Activated CD8-positive, alpha-beta T cell treated with anti-CD3 and anti-CD28 coated beads, Interleukin-2, amount 10 ng/mL, durations not matched to agents 7 days and 5 days (primary cell): Measurements from ENCODE around the gene HOXB2. TPM values are rescaled to one million over a fixed set of nuclear protein-coding genes. Genes with fewer than 3 reads are reported as not detected.
"Not testable (repeated sequence)": the region's sequence is repeated elsewhere in the genome, so short reads cannot be mapped to it uniquely, and the experiment has no call there.

ENCODE experiments used
- ATAC-seq: fragments of 150-1000 bp; cut with Tn5 transposase; one replicate; pipeline ENCODE4 v1.10.0; 2021; ENCODE audit warnings: moderate library complexity
- CTCF ChIA-PET: fragments of 350-600 bp; sonication (Branson Sonifier 250); formaldehyde crosslinking; loops from one replicate; lab custom pipeline; 2021; ENCODE audit warnings: antibody characterized with exemption; lab: Charles Lee
- POLR2A ChIA-PET: fragments of 350-600 bp; sonication (Branson Sonifier 250); formaldehyde crosslinking; loops from one replicate; lab custom pipeline; 2021; ENCODE audit warnings: antibody characterized with exemption; lab: Charles Lee
- DNase-seq: peaks from one replicate; pipeline ENCODE4 v3.0.0-alpha.2; 2020
- H3K27ac Mint-ChIP-seq: one replicate; pipeline ENCODE4 v1.8.0; 2021; ENCODE audit warnings: mild to moderate bottlenecking, mixed read lengths
- H3K27me3 Mint-ChIP-seq: one replicate; pipeline ENCODE4 v1.8.0; 2021; ENCODE audit warnings: low read depth, mixed read lengths
- H3K36me3 Mint-ChIP-seq: one replicate; pipeline ENCODE4 v1.8.0; 2021; ENCODE audit warnings: low read depth, mixed read lengths
- H3K4me1 Mint-ChIP-seq: one replicate; pipeline ENCODE4 v1.8.0; 2021; ENCODE audit warnings: low read depth, mixed read lengths
- H3K4me3 Mint-ChIP-seq: one replicate; pipeline ENCODE4 v1.8.0; 2021; ENCODE audit warnings: mild to moderate bottlenecking, mixed read lengths
- H3K9me3 Mint-ChIP-seq: one replicate; pipeline ENCODE4 v1.8.0; 2022; ENCODE audit warnings: mixed read lengths; ENCODE audit not compliant: insufficient read depth
- total RNA-seq, 2 experiments: library from RNA; stranded (reverse); gene quantifications; one replicate each; pipeline ENCODE4 v1.2.3, GENCODE V29; 2021

Gene HOXB2
- total RNA-seq, 2 experiments from 2014 or later, result 15.7 to 17.7 TPM

DNA sequence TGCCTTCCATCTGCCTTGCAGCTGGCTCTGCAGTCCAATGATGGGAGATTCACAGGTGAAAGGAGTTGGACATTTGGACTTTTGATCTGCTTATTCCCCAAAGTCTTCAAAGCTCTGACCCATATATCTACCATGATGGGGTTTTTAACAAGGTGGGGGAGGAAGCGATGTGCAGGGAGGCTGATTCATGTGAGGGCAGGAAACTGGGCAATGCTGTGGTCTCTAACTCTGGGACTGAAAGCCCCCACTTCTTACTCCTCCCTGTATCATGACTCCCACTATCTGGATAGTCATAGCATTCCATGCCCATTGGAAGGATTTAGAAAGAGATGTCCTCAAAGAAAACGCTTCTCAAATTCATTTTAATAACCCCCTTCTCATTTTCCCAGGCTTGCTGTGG lies 30.4 kb downstream of the HOXB2 start:
- CTCF ChIA-PET, result interaction anchor here (0.7 to 2.5 kb wide), 8 partner anchors 9 to 252 kb away, joined by 3 to 22 read pairs (median 7); partner anchors contain the start of gene HOXB5
- Mint-ChIP-seq H3K9me3 (no peaks in the 10 kb centered on the region), H3K4me1 (peaks cover 54% of the 10 kb centered on the region), H3K4me3 (no peak overlapping the region), H3K36me3 (no peaks in the 10 kb centered on the region), H3K27ac (peak overlapping the region; percentile 35), H3K27me3 (peaks cover 32% of the 10 kb centered on the region)
- POLR2A ChIA-PET, result interaction anchor here (0.8 to 1.3 kb wide), 3 partner anchors 22 to 29 kb away, joined by 3 to 5 read pairs (median 3); no protein-coding TSS in a partner anchor
- DNase-seq, result no peak
- no peak for ATAC-seq

DNA sequence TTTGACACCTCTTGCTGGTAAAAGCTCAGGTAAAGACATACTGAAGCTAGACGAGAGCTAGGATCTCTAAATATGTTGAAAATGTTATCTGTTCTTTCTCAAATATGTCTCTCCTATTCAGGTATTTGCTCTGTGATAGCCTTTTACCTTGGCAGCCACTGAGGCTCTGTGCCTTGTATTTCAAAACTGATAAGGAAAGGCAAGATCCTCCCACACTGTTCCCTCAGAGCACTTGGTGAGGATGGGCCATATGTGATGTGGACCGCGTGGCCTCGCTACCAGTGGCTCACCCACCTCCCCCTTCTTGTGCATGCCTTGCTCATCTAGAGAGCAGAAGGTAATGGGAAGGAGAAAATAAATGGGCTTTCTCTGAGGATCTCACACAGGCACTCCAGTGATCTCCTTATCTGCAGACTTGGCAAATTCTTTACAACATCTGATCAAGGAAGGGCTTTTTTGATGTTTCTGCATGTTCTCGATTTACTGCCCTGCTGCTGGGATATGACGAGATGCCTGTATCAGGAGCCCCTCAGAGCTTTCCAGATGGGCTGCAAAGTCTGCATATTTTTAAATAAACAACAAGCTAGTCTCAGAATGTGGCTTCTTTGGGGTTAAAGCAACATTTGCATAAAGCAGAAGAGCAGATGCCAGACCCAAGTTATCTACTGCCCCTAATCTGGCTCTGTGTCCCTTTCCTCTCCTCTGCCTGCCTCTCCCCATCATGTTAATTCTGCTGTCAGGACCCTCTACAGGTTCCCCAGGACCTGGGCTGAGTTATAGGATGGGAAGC lies 31.0 kb downstream of the HOXB2 start:
- Mint-ChIP-seq H3K27ac (peak overlapping the region; percentile 54), H3K27me3 (peaks cover 32% of the 10 kb centered on the region), H3K9me3 (no peaks in the 10 kb centered on the region), H3K4me1 (peaks cover 52% of the 10 kb centered on the region), H3K36me3 (no peaks in the 10 kb centered on the region), H3K4me3 (peak overlapping the region; percentile 49)
- POLR2A ChIA-PET, result interaction anchor here (0.8 to 1.3 kb wide), 4 partner anchors 21 to 34 kb away, joined by 3 to 5 read pairs (median 3); no protein-coding TSS in a partner anchor
- ATAC-seq, result no peak
- CTCF ChIA-PET, result interaction anchor here (0.7 to 2.5 kb wide), 12 partner anchors 8 to 251 kb away, joined by 3 to 22 read pairs (median 6); partner anchors contain the start of gene HOXB5
- no peak for DNase-seq

DNA sequence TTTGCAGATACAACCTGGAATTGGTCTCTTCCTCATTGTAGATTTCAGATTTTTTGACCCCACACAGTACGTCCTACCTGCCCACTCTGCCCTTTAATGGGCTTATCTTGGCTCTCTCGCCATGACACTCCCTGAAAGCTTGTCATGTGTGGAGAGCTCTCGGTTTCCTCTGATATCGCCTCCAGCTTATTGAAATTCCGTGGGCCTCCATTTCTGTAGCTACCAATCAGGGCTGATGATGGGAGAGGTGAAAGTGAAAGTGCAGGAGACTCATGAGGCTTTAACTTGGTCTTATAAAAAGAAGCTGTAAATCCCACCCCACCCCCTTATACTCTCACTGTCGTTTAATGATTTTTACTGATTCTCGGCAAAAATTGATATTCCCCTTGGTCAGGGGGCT lies 31.8 kb downstream of the HOXB2 start:
- ChIA-PET CTCF (interaction anchor here (0.9 to 2.5 kb wide), 10 partner anchors 9 to 178 kb away, joined by 3 to 22 read pairs (median 6); partner anchors contain the start of gene HOXB5), POLR2A (interaction anchor here (0.8 to 1.3 kb wide), 3 partner anchors 21 to 35 kb away, joined by 3 to 5 read pairs (median 3); no protein-coding TSS in a partner anchor)
- Mint-ChIP-seq H3K27ac (peak overlapping the region; percentile 82), H3K4me1 (peaks cover 52% of the 10 kb centered on the region), H3K36me3 (no peaks in the 10 kb centered on the region), H3K27me3 (peaks cover 32% of the 10 kb centered on the region), H3K9me3 (no peaks in the 10 kb centered on the region), H3K4me3 (peak overlapping the region; percentile 49)
- ATAC-seq (peak; percentile 62), DNase-seq (peak; percentile 52)

DNA sequence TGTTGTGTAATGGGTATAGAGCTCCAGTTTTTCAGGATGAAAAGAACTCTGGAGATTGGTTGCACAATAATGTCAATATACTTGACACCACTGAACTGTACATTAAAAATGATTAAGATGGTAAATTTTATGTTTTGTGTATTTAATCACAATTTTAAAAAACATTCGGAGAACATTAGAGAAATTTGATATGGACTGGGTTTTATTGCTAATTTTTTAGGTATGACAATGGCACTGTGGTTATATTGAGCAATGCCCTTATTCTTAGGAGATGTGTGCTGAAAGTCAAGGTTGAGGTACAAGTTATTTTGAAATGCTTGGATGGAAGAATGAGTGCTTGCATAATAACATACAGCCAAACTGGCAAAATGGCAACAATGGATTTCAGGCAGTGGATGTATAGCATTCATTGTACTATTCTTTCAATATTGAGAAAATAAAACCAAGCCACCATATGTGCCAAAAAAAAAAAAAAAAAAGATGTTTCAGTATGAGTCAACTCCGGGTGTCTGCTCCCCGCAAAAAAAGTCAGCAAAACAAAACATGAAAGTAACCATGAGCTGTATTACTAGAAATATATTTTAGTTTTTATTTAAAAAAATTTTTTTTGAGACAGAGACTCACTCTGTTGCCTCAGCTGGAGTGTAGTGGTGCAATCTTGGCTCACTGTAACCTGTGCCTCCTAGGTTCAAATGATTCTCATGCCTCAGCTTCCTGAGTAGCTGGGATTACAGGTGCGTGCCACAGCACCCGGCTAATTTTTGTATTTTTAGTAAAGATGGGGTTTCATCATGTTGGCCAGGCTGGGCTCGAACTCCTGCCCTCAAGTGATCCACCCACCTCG lies 33.9 kb downstream of the HOXB2 start:
- peak; percentile 67 for DNase-seq
- ATAC-seq, result peak; percentile 78
- ChIA-PET CTCF (interaction anchor here (0.7 to 1.7 kb wide), 7 partner anchors 10 to 1337 kb away, joined by 3 to 17 read pairs (median 4); partner anchors contain the start of gene TAC4), POLR2A (interaction anchor here (0.6 kb wide), 1 partner anchor 31 kb away, joined by 3 read pairs; no protein-coding TSS in a partner anchor)
- Mint-ChIP-seq H3K9me3 (no peaks in the 10 kb centered on the region), H3K4me1 (peaks cover 70% of the 10 kb centered on the region), H3K4me3 (peak overlapping the region; percentile 23), H3K27me3 (peaks cover 16% of the 10 kb centered on the region), H3K27ac (peak overlapping the region; percentile 88), H3K36me3 (no peaks in the 10 kb centered on the region)

DNA sequence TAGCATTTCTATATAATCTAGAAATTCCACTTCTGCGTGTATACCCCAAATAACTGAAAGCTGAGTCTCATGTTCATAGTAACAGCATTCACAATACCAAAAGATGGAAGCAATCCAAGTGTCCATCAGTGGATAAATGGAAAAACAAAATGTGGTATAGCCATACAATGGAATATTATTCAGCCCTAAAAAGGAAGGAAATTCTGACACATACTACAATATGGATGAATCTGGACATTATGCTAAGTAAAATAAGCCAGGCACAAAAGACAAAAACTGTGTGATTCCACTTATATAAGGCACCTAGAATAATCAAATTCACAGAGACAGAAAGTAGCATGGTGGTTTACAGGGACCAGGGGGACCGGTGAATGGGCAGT lies 34.5 kb downstream of the HOXB2 start:
- no peak for ATAC-seq

DNA sequence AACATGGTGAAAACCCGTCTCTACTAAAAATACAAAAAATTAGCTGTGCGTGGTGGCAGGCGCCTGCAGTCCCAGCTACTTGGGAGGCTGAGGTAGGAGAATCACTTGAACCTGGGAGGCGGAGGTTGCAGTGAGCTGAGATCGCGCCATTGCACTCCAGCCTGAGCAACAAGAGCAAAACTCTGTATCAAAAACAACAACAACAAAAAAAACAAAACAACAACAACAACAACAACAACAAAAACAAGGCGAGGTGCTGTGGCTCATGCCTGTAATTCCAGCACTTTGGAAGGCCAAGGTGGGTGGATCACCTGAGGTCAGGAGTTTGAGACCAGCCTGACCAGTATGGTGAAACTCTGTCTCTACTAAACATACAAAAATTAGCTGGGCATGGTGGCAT lies 35.2 kb downstream of the HOXB2 start:
- ChIA-PET CTCF (interaction anchor here (0.7 to 1.1 kb wide), 2 partner anchors 12 to 32 kb away, joined by 3 read pairs; no protein-coding TSS in a partner anchor), POLR2A (interaction anchor here (0.8 kb wide), 1 partner anchor 13 kb away, joined by 3 read pairs; no protein-coding TSS in a partner anchor)
- H3K4me3 Mint-ChIP-seq, ATAC-seq, H3K36me3 Mint-ChIP-seq, H3K27me3 Mint-ChIP-seq, H3K9me3 Mint-ChIP-seq, H3K27ac Mint-ChIP-seq, DNase-seq: not testable (repeated sequence)
- peaks cover 76% of the 10 kb centered on the region for H3K4me1 Mint-ChIP-seq

More for the DNA sequence above, 34.5 kb downstream of the HOXB2 start:
- Mint-ChIP-seq H3K27ac (peak overlapping the region; percentile 50), H3K36me3 (no peaks in the 10 kb centered on the region), H3K4me3 (peak overlapping the region; percentile 1), H3K4me1 (peaks cover 76% of the 10 kb centered on the region), H3K9me3 (no peaks in the 10 kb centered on the region), H3K27me3 (peaks cover 12% of the 10 kb centered on the region)
- POLR2A ChIA-PET, result no interaction called here
- CTCF ChIA-PET, result interaction anchor here (0.7 to 1.7 kb wide), 6 partner anchors 9 to 159 kb away, joined by 3 to 17 read pairs (median 3); no protein-coding TSS in a partner anchor
- DNase-seq, result no peak

DNA sequence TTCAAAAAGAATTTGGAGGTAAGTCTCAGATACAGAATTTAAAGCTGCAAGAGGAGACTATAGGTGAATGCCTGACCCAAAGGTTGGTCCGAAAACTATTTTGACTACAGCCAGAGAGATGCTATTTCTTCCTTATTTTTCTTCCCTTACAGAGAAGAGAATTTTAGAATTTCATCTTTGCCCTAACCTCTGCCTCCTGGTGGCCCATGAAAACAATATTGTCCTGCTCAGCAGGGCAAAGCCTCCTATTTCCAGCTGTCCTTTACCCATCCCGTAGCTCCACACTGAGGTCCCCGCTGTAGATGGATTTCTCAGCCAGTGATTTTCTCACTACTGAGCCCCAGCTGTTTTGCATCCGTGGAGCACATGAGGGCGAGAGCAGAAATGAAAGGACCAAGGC lies 38.7 kb downstream of the HOXB2 start:
- Mint-ChIP-seq H3K27ac (peak overlapping the region; percentile 46), H3K4me1 (peaks cover 48% of the 10 kb centered on the region), H3K4me3 (no peak overlapping the region), H3K27me3 (peaks cover 8% of the 10 kb centered on the region), H3K36me3 (no peaks in the 10 kb centered on the region), H3K9me3 (no peaks in the 10 kb centered on the region)
- CTCF ChIA-PET, result interaction anchor here (0.6 to 7.1 kb wide), 6 partner anchors 14 to 170 kb away, joined by 3 to 60 read pairs (median 3); no protein-coding TSS in a partner anchor
- DNase-seq (no peak), ATAC-seq (no peak)
- POLR2A ChIA-PET, result interaction anchor here (0.6 to 1.3 kb wide), 5 partner anchors 38 to 117 kb away, joined by 3 to 4 read pairs (median 3); no protein-coding TSS in a partner anchor

DNA sequence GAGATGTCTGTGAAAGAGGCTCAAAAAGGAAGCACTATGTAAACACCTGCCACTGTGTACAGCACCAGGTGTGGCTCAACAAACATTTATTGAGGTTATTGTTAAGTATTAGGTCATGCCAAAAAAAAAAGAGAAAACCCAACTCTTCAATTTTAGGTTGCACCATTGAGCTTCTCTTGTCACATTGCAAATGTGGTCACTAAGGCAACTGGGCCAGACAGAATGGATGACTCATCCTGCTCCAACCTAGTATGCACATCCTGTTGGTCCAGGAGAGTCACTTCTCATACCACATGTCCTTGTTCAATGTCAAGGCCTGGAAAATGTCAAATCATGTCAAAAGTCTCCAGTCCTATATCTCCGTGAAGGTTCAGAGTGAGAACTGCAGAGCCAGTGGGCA lies 39.1 kb downstream of the HOXB2 start:
- ATAC-seq (peak; percentile 97), DNase-seq (peak; percentile 79)
- Mint-ChIP-seq H3K36me3 (no peaks in the 10 kb centered on the region), H3K27me3 (peaks cover 9% of the 10 kb centered on the region), H3K4me3 (no peak overlapping the region), H3K4me1 (peaks cover 45% of the 10 kb centered on the region), H3K9me3 (no peaks in the 10 kb centered on the region), H3K27ac (peak overlapping the region; percentile 46)
- POLR2A ChIA-PET, result interaction anchor here (0.6 to 1.3 kb wide), 5 partner anchors 38 to 117 kb away, joined by 3 to 4 read pairs (median 3); no protein-coding TSS in a partner anchor
- CTCF ChIA-PET, result interaction anchor here (0.6 to 7.1 kb wide), 7 partner anchors 13 to 169 kb away, joined by 3 to 60 read pairs (median 3); no protein-coding TSS in a partner anchor

DNA sequence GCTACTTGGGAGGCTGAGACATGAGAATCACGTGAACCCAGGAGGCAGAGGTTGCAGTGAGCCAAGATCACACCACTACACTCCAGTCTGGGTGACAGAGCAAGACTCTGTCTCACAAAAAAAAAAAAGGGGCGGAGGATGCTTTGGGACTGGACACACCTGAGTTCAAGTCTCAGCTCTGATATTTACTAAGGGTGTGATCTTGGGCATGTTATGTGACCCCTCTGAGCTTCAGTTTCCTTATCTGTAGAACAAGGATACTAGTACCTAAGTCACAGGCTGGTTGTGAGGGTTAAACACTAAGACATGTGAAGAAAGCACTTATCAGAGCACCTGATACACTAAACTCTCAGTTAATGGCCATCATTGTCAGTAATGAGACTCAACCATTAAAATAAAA lies 40.0 kb downstream of the HOXB2 start:
- no peaks in the 10 kb centered on the region for H3K36me3 Mint-ChIP-seq
- DNase-seq, result no peak
- H3K27me3 Mint-ChIP-seq, result peaks cover 16% of the 10 kb centered on the region
- H3K4me1 Mint-ChIP-seq, result peaks cover 38% of the 10 kb centered on the region
- CTCF ChIA-PET, result interaction anchor here (0.8 to 7.1 kb wide), 5 partner anchors 12 to 169 kb away, joined by 3 to 60 read pairs (median 7); no protein-coding TSS in a partner anchor
- no peak overlapping the region for H3K27ac Mint-ChIP-seq
- POLR2A ChIA-PET, result no interaction called here
- no peaks in the 10 kb centered on the region for H3K9me3 Mint-ChIP-seq
- H3K4me3 Mint-ChIP-seq, result no peak overlapping the region
- ATAC-seq, result no peak

DNA sequence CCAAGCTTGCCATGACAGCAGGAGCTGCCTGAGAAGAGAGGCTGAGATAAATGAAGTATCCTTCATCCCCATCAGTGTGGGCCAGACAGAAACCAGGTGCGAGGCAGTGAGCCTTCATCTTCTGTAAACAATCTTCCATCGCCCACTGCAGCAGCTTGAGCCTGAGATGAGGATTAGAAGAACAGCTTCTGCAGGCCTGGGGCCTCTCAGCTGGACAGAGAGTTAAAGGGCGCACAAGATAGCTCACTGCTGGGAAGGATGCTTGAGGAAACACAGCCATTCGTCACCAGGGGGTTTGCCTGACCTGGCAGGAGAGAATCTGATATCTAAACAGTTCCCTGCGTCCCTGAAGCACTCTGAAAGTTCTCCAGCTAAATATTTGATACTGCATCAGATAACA lies 41.2 kb downstream of the HOXB2 start:
- peaks cover 19% of the 10 kb centered on the region for H3K27me3 Mint-ChIP-seq
- ChIA-PET POLR2A (interaction anchor here (0.9 kb wide), 1 partner anchor 38 kb away, joined by 3 read pairs; no protein-coding TSS in a partner anchor), CTCF (interaction anchor here (0.7 to 7.1 kb wide), 7 partner anchors 11 to 168 kb away, joined by 3 to 60 read pairs (median 7); partner anchors contain the start of gene HOXB5)
- no peak overlapping the region for H3K4me3 Mint-ChIP-seq
- H3K27ac Mint-ChIP-seq, result no peak overlapping the region
- DNase-seq (no peak), ATAC-seq (no peak)
- no peaks in the 10 kb centered on the region for H3K9me3 Mint-ChIP-seq
- H3K36me3 Mint-ChIP-seq, result no peaks in the 10 kb centered on the region
- peaks cover 36% of the 10 kb centered on the region for H3K4me1 Mint-ChIP-seq
